Measurements from ENCODE around the gene IRAK2.

DNA sequence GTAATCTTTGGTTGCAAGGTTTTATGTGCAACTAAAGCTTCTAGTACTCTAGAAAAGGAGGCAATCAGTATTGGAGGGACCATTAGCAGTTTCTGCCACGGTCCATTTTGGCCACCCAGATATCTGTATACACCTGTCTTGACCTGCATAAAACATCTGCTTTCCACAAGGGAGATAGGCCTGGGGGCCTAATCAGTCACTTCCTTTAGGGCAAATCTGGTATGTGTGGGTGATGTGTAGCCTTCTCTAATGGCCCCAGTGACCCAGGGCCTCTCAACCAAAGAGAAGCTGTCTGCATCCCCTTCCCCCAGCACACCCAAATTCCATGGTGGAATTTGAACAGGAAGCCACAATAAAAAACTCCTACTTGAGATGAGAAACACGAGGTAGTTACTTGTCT lies 19.5 kb downstream of the IRAK2 start:
- TF ChIP-seq, protein P1, sequence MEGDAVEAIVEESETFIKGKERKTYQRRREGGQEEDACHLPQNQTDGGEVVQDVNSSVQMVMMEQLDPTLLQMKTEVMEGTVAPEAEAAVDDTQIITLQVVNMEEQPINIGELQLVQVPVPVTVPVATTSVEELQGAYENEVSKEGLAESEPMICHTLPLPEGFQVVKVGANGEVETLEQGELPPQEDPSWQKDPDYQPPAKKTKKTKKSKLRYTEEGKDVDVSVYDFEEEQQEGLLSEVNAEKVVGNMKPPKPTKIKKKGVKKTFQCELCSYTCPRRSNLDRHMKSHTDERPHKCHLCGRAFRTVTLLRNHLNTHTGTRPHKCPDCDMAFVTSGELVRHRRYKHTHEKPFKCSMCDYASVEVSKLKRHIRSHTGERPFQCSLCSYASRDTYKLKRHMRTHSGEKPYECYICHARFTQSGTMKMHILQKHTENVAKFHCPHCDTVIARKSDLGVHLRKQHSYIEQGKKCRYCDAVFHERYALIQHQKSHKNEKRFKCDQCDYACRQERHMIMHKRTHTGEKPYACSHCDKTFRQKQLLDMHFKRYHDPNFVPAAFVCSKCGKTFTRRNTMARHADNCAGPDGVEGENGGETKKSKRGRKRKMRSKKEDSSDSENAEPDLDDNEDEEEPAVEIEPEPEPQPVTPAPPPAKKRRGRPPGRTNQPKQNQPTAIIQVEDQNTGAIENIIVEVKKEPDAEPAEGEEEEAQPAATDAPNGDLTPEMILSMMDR (IDR thresholded peaks at IDR 0.05): no peak
- TF ChIP-seq POLR2A (IDR thresholded peaks at IDR 0.05): no peak
